Measurements from ENCODE around the gene CD151.

DNA sequence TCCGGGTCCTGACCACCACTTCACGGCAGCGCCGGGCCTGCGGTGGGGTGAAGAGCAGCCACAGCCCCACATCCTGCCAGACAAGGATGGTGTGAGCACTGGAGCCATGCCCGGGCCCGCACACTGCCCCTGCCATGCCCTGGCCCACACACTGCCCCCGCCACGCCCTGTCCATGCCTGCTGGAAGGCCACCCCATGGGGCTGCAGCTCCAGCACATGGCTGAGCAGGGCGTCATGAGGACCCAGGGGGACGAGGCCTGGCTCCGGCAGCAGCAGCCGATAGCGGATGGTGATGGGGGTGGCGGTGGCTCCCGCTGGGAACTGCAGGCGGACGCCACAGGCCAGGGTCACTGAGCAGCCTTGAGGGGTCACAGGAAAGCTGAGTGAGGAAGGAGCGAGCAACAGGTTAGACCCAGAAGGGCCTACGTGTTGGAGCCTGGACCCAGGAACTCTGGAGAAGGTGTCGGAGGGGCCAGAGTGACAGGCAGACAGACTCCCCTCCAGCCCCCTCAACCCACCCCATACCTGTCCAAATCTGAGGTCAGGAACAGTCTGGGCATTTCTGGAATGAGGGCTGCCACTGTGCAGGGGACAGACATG lies 30.6 kb upstream of the CD151 start:
- TF ChIP-seq CTCF (IDR thresholded peaks at IDR 0.05) (no peak), POLR2A (IDR thresholded peaks at IDR 0.05) (no peak), POLR2AphosphoS5 (IDR thresholded peaks at IDR 0.05) (no peak)

All from gastroesophageal sphincter (tissue), 3 donors.